HS-27A (cell line): Measurements from ENCODE around the gene KRT80.

Source experiments
- DNase-seq: peaks from one replicate; pipeline ENCODE4 v3.0.0-alpha.2; 2012; ENCODE audit warnings: low read depth, missing footprints

The KRT80 gene

DNA sequence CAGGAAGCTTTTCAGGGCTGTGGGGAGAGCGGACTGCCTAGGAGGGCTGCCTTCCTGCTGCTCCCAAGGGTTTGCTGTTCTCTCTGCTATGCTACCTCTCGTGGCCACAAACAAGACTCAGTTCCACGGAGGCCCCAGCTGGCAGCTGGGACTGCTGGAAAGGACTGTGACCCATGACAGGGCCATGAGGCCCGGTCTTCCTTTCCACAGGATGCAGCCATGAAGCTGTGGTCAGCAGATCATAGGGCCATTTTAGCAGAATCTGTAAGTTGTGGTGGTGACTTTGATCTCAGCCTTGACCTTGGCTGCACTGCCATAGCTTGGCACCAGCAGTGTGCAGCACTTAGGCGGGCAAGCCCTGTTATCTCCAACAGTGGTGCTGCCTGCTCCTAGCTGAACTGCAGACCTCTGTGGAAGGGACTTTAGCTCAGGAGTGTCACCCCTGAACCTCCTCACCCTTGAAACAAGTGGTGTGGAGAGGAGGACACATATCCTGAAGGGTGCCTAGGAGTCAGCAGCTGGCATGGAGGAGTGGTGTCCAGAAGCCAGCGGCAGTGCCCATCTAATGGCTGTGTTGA is 12.3 kb downstream of the KRT80 start:
- no peak for DNase-seq

- DNase-seq: no peak
Observed at GRCh38 chr12:52178984-52179383, 12.8 kb downstream of the KRT80 start.

- DNase-seq: no peak
Observed at GRCh38 chr12:52178443-52178842, 13.4 kb downstream of the KRT80 start.

DNA sequence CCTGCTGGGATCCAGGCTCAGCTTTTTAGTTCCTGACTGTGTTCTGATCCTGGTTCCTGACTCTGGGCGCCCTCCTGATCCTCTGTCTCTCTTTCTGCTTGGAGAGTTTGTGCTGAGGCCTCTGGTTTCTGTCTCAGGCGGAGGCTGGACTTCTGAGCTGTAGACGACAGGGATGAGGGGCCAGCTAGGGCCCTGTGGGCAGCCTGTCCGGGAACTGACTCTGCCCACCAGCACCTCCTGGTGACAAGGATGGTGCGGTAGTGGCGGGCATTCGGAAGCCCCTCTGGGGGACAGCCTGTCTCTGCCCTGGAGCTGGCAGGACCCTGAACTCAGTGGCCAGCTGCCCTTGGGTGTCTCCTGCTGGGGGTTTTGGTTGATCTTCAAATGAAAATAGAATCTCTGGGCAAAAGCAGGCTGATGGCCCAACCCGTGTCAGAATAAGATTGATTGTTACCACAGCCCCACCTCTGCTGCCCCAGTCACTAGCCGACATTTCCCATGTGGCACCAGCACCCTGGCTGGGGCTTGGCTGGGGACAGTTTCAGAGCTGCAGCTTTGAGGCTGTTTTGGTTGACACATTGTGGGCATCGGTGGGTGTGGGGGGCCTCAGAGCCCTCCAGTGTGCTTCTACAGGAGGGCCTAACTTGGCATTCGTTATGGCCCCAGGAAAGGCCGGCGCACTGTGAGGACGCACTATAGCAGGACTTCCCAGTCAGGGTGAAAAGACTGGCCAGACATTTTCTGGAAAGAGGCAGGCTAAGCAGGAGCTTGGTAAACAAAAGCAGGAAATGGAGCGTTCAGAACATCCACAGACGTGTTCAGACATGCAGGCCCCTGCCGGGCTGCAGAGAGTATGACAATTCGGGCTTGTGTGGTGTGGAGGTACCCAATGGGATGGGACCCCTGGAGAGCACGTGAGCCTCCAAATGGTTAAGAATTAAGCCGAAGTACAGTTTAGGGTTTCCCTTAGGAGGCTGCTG is 16.2 kb downstream of the KRT80 start:
- DNase-seq: no peak

GRCh38 chr12:52173526-52173925 is 18.3 kb downstream of the KRT80 start:
- no peak for DNase-seq

DNA sequence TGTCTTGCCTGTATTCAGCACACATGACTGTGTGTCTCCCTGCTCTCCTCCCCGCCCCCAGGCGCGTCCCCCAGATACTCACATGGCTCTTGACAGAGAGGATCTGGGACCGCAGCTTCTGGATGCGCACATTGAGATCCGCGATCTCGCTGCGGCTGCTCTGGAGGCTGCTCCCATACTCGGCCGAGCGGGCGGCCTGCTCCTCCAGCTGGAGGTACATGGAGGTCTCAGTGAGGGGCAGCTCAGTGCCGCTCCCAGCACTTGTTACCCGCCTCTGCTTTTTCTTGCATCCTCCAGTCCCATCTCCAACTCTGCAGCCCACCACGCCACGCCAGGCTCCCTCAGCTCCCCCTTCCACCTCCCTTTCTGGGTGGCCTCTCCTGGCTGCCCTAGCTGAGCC is 18.9 kb downstream of the KRT80 start:
- no peak for DNase-seq

GRCh38 chr12:52171950-52172512 is 19.8 kb downstream of the KRT80 start:
- DNase-seq: no peak

DNA sequence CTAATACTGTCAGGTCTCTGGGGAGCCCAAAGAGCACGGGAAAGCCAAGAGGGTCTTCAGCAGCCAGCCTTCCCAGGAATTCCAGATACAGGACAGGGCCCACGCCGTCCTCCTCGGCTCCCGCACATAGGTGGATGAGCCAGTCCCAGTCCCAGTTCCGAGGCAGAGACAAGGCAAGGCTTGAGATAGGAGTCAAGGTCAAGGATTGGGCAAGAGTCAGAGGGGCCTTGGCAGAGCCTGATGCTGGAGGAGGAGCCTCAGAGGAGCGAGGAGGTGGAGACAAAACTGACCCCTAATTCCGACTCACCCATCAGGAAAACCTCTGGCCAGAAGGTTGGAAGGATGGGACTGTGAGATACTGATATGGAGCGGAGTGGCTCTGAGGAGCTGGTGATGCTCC is 21.0 kb downstream of the KRT80 start:
- DNase-seq: no peak

GRCh38 chr12:52169886-52170285 is 21.9 kb downstream of the KRT80 start:
- DNase-seq: no peak

GRCh38 chr12:52168019-52168717 is 23.6 kb downstream of the KRT80 start:
- no peak for DNase-seq

DNA sequence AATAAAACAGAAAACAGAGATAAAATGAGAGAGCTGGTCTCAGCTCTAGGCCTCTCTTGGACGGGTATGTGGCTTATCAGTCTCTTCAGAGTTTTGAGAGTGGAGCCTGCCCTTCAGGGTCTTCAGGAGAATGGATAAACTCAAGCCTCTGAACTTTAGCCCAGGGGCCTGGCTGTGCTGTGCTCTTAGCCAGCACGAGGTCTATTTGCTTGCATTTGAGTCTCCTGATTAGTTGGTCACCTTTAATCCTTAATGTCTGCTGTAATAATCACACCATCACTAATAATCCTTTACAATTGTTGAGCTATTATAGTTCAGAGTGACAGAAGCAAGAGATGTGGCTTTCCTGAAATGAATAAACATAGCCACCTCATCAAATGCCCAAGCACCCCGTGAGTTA is 24.3 kb downstream of the KRT80 start:
- DNase-seq: no peak

GRCh38 chr12:52166672-52167071 is 25.1 kb downstream of the KRT80 start:
- DNase-seq: no peak

- no peak for DNase-seq
Observed at GRCh38 chr12:52165096-52165855, 26.5 kb downstream of the KRT80 start.

DNA sequence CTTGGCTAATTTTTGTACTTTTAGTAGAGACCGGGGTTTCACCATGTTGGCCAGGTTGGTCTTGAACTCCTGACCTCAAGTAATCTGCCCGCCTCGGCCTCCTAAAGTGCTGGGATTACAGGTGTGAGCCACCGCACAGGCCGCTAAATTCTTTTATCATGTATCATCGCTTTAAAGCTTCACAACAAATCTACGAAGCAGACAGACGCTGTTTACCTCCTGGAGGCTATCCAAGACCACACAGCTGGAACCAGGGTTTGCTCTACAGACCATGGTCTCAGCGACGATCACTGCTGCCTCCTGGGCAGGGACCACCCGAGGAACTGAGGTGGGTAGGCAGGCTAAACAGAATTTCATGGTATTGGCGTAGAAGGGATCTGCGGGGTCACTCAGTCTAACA is 27.2 kb downstream of the KRT80 start:
- DNase-seq: no peak

DNA sequence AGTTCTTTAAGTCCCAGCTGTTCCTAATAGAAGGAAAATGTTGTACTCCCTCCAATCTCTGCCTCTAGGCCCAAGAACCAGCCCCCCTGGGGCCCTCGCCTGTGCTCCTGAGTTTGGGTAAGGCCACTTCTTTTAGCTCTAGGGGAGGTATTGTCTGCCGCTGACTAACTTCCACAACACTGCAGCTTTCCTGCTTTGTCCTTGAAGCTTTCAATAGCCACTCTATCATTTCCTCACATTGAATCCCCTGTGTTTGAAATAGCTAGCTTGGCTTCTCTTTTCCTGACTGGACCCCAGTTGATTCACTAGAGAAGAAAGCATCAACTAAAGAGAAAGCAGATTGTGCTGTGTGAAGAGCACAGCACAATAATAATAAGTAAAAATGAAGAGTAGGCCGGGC is 28.8 kb downstream of the KRT80 start:
- DNase-seq: no peak

- no peak for DNase-seq
Observed at GRCh38 chr12:52160200-52160599, 31.6 kb downstream of the KRT80 start.

DNA sequence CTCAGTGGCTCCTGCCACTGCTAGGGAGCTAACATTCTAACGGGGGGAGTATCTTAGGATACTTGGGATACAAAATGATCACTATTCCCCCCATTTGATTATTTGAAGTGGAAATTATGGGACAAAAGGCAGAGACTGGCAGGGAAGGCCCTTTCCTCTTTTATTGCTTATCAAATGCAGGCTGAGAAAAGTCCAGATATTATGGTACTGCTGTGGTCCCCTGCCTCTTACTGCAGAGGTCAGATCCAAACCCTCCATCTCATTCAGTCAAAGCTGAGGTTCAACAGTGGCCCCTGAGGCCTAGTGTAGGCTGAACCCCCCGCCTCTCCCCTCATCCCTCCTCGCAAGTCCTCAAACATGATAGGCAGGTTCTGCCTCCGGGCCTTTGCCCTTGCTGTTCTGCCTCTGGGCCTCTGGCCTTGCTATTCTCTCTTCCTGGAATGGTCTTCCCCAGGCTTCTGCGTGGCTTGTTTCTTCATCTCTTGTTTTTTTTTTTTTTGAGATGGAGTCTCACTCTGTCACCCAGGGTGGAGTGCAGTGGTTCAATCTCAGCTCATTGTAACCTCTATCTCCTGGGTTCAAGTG is 34.2 kb downstream of the KRT80 start:
- DNase-seq: no peak

- no peak for DNase-seq
Observed at GRCh38 chr12:52156757-52157565, 34.9 kb downstream of the KRT80 start.

DNA sequence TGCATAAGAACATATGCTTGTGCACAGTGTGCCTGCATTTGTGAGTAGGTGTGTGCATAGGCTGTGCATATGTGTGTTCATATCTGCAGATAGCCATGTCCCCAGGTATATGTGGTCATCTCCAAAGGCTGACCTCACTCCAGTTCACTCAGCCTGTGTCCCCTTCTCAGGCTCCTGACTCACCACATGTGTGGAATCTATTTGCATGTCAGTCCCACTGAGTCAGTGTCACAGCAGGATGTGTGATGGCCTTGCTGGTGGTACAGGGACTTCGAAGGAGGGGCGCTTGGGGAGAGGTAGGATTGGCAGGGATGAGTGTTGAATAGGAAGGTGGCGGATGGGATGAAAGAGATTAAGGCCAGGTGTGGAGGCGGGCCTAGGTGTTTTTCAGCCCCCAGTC is 35.5 kb downstream of the KRT80 start:
- DNase-seq: no peak

- DNase-seq: no peak
Observed at GRCh38 chr12:52155048-52155868, 36.6 kb downstream of the KRT80 start.
